Colonic mucosa (tissue), 4 donors: ENCODE data around the gene SLC9A3. TPM values are rescaled to one million over a fixed set of nuclear protein-coding genes. Genes with fewer than 3 reads are reported as not detected.

ENCODE experiments used
- DNase-seq: peaks from one replicate; pipeline ENCODE4 v3.0.0-alpha.2; 2020
- H3K27ac ChIP-seq: fragments of 200-600 bp; one replicate; pipeline ENCODE4 v1.8.0; 2021
- H3K27me3 ChIP-seq: fragments of 200-600 bp; one replicate; pipeline ENCODE4 v1.8.0; 2021
- H3K36me3 ChIP-seq: fragments of 200-600 bp; one replicate; pipeline ENCODE4 v1.8.0; 2021
- H3K4me1 ChIP-seq: fragments of 200-600 bp; one replicate; pipeline ENCODE4 v1.8.0; 2021; ENCODE audit warnings: mild to moderate bottlenecking
- H3K4me3 ChIP-seq: fragments of 200-600 bp; one replicate; pipeline ENCODE4 v1.8.0; 2021
- H3K9ac ChIP-seq, 2 donors: one replicate each; pipeline ENCODE4 v1.7.0; 2013; ENCODE audit warnings: control low read depth in 2 of 2, low read depth in 2 of 2, low read length in 2 of 2
- H3K9me3 ChIP-seq: fragments of 200-600 bp; one replicate; pipeline ENCODE4 v1.8.0; 2021
- intact Hi-C: fragments of 100-400 bp; cut with DNase I; formaldehyde crosslinking; loops from one replicate; pipeline ENCODE4 v1.14.1; 2022
- total RNA-seq, 2 donors: library from RNA; stranded (reverse); fragmentation: NEBNext Ultra II Directional in 1 of 2; extraction: Animal tissue kit (Norgen Biotek cat#: 25700) in 1 of 2; gene quantifications; one replicate each; pipeline ENCODE4 v1.2.1, GENCODE V29; 2021
- TF ChIP-seq, protein P1 (sequence below): fragments of 200-600 bp; IDR thresholded peaks from one replicate; pipeline ENCODE4 v1.8.0; 2022; ENCODE audit warnings: antibody characterized with exemption, mild to moderate bottlenecking
- donor health status: healthy.
- donor health status: DM: no; HTN: no; CAD: no.
- donor health status: DM: no; HTN: no; CAD: no.

Gene SLC9A3
- total RNA-seq, 2 donors from 2014 or later: 70.0 to 78.8 TPM

DNA sequence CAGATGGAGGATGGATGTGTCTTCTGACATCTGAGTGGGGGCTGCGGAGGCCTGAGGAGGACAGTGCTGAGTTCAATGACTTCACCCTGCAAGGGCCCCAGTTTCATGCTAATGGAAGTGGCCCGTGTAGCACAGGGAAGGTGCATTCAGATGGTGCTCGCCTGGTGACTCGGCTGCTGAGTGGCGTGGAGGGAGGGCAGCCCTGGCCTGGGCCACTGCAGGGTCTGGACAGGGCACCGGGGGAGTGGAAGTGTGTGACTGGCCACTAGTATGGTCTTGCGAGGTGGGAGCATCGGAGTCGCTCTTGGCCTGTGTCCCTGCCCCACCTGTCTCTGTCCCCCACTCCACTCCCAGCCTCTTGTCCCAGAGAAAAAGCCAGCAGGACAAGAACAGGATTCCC lies 1.7 kb upstream of the SLC9A3 start:
- Histone ChIP-seq H3K9ac (no peak overlapping the region), H3K27me3 (peaks cover 65% of the 10 kb centered on the region), H3K9me3 (no peaks in the 10 kb centered on the region), H3K4me3 (no peak overlapping the region), H3K27ac (no peak overlapping the region), H3K36me3 (no peaks in the 10 kb centered on the region), H3K4me1 (peaks cover 4% of the 10 kb centered on the region)
- no peak for DNase-seq
- intact Hi-C loops: no loop called here
- TF ChIP-seq, protein P1, sequence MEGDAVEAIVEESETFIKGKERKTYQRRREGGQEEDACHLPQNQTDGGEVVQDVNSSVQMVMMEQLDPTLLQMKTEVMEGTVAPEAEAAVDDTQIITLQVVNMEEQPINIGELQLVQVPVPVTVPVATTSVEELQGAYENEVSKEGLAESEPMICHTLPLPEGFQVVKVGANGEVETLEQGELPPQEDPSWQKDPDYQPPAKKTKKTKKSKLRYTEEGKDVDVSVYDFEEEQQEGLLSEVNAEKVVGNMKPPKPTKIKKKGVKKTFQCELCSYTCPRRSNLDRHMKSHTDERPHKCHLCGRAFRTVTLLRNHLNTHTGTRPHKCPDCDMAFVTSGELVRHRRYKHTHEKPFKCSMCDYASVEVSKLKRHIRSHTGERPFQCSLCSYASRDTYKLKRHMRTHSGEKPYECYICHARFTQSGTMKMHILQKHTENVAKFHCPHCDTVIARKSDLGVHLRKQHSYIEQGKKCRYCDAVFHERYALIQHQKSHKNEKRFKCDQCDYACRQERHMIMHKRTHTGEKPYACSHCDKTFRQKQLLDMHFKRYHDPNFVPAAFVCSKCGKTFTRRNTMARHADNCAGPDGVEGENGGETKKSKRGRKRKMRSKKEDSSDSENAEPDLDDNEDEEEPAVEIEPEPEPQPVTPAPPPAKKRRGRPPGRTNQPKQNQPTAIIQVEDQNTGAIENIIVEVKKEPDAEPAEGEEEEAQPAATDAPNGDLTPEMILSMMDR: no peak

DNA sequence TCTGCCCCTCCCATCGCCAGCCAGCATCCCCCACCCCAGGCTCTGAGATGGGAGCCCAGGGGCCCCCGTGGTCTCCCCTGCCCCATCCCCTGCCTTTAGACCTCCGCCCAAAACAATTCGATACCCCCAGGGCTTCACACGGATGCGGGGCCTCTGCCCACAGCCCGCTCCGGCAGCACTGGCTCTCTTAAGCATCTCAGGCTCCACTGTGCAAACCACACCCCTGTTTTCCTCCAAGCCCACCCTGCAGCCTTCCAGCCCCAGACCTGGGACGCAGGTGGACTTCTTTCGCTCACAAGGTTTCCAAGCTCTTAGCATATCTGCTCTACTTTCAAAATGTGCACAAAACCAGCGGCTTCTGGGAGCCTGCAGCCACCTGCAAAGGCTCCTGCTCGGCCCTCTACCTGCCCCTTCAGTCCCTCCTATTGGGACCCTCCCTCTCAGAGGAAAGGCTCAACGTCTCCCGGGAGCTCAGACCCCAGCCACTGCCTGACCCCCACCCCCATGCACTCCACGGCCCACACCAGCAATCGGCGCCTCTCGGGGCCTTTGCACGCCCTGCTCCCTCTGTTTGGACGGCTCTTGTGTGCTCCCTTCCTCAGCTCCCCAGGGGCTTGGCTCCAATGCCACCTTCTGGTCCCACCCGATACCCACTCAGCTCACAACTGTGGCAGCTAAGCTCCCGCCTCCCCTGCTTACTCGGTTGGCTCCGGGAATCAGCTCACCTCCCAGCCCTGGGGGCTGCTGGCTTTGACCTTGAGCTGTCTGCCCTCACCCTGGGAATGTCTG lies 918 bp upstream of the SLC9A3 start:
- TF ChIP-seq, protein P1: no peak
- Histone ChIP-seq H3K9ac (no peak overlapping the region), H3K36me3 (no peaks in the 10 kb centered on the region), H3K27ac (no peak overlapping the region), H3K27me3 (peaks cover 64% of the 10 kb centered on the region), H3K4me3 (no peak overlapping the region), H3K4me1 (peaks cover 4% of the 10 kb centered on the region), H3K9me3 (no peaks in the 10 kb centered on the region)
- intact Hi-C loops: no loop called here
- no peak for DNase-seq

DNA sequence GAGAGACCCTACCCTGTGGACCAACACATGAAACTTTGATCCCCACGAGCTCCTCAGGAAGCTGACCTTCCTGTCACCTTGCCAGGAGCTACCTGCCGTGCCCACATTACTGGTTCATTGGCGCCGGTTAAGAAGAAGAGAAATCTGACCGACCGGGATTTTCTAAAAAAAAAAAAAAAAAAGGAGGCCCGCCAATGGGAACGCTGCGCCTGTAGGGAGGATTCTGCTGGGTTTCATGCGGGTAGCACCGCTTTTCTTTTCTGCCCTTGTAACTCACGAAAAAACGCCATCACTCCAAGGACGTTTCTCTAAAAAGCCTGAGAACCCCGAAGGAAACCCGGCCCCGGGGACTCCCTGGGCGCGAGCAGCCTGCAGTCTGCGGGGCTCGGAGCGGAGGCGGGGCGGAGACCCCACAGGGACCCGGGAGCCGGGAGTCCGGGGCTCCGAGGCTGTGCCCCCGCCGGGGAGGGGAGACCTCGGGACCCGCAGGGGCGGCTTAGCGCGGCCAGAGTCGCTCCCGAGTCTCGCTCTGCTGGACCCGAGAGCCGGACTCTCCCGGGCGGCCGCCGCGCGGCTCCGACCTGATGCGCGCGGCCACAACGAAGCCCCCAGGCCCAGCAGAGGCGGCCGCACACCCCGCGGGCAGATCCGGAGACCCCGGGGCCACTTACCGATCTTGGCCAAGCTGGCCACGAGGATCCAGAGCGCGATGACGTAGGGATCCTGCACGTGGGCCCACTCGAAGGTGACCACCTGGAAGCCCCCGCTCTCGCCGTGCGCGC lies 617 bp downstream of the SLC9A3 start:
- intact Hi-C loops: no loop called here
- TF ChIP-seq, protein P1: no peak
- DNase-seq: no peak

DNA sequence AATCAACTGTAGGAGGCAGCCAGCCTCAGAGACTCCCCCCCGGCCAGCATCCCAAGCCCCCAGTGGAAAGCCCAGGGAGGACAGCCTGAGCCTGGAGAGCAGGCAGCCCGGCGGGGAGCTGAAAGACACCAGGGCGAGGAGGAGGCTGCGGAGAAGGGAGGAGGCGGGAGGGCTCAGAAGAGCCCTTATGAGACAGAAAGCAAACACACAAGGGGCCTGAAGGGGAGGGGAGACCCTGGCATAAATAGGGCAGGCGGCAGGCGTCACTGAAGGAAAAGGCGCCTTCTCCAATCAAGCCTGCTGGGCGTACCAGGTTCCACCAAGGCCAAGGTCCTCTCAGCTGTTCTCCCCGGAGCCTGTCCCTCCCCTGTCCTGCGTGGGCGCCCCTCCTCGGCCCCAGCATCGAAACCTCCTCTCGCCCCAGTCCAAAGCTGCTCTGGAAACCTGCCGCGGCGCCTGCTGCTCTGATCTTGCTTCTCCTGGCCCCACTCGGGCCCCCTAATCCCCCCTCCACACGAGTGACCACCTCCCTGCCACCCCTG lies 1.3 kb downstream of the SLC9A3 start:
- TF ChIP-seq, protein P1: no peak

More for the DNA sequence above, 617 bp downstream of the SLC9A3 start:
- H3K9me3 ChIP-seq: no peaks in the 10 kb centered on the region
- H3K4me1 ChIP-seq: peaks cover 4% of the 10 kb centered on the region
- H3K4me3 ChIP-seq: peak overlapping the region; percentile 22
- H3K36me3 ChIP-seq: no peaks in the 10 kb centered on the region
- peak overlapping the region; percentile 31 to 50 for H3K9ac ChIP-seq
- H3K27ac ChIP-seq: no peak overlapping the region
- peaks cover 57% of the 10 kb centered on the region for H3K27me3 ChIP-seq

DNA sequence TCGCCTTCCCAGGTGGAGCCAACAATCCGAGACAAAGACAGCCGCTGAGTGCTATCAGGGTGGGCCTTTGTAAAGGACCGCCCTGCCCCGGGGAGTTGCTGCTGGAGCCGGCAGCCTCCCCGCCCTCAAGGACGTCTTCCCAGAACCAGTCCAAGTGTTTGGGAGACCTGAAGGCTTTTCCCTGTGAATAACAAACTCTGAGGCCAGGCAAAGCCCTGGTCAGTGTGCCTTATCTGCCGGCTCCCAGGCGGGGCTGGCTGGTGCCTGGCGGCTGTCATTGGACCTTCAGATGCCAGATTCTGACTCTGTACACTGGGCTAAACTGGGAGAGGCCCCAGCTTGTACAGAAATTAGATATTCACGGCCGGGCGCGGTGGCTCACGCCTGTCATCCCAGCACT lies 2.1 kb downstream of the SLC9A3 start:
- no peaks in the 10 kb centered on the region for H3K9me3 ChIP-seq
- H3K9ac ChIP-seq: peak overlapping the region in 1 of 2 donors; percentile 24
- H3K36me3 ChIP-seq: no peaks in the 10 kb centered on the region
- intact Hi-C loops: no loop called here
- DNase-seq: no peak
- TF ChIP-seq, protein P1: no peak
- no peak overlapping the region for H3K4me3 ChIP-seq
- H3K27me3 ChIP-seq: peaks cover 44% of the 10 kb centered on the region
- H3K4me1 ChIP-seq: peaks cover 4% of the 10 kb centered on the region
- H3K27ac ChIP-seq: no peak overlapping the region

More for the DNA sequence above, 1.3 kb downstream of the SLC9A3 start:
- Histone ChIP-seq H3K4me1 (peaks cover 4% of the 10 kb centered on the region), H3K36me3 (no peaks in the 10 kb centered on the region), H3K27ac (no peak overlapping the region), H3K4me3 (peak overlapping the region; percentile 22), H3K9ac (peak overlapping the region; percentile 31 to 33), H3K27me3 (peaks cover 50% of the 10 kb centered on the region), H3K9me3 (no peaks in the 10 kb centered on the region)
- intact Hi-C loops: no loop called here
- no peak for DNase-seq
